Thyroid gland (tissue), 4 donors: ENCODE measurements around the gene TTLL8.

Source experiments
- POLR2A ChIP-seq, 2 donors: fragments of 450-650 bp; IDR thresholded peaks; one replicate each; pipeline ENCODE4 v1.6.1; 2017; ENCODE audit warnings: antibody characterized with exemption in 2 of 2, mild to moderate bottlenecking in 2 of 2, moderate library complexity in 1 of 2
- TF ChIP-seq, protein P1 (sequence below), 6 experiments: fragments of 200-600 bp in 3 of 6; fragments of 450-650 bp in 3 of 6; sonication (generic) in 3 of 6; IDR thresholded peaks; one replicate each; pipeline ENCODE4 v1.5.1; 2016 to 2019; ENCODE audit warnings: antibody characterized with exemption in 6 of 6, mild to moderate bottlenecking in 2 of 6, inconsistent platforms in 1 of 6, moderate library complexity in 1 of 6

DNA sequence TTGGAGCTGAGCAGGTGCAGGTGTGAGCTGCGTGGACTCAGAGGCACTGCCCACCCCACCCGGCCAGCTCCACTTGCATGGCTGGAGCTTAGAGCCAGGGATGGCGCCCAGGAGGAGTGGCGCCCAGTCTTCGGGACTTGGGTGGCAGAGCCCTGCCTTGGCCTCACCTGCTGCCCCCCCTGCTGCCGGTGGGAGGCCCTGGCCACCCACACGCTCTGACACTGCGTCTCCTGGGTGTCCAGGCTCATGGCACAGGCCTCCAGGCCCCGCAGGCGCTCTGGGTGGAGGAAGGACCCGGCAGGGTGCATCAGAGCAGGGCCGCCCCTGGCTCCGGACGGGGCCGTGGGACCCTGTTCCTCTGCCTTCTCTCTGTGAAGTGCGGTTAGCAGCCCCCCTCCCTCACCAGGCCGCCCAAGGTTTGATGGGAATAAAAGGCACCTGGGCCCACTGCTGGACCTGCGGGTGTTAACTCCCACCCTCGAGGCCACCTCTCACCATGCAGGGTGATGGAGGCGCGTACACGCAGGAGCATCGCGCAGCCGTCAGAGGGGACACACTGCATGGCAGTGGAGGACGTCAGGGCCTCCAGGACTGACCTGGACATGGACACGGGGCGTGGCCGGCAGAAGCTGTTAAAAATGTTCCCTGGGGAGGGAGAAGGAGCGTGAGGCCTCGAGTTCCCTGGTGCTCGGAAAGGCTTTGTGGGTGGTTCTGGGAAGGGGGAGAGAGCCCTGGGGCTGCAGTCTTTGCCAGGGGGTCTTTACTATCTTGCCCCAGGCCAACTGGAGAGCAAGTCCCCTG is 57.3 kb downstream of the TTLL8 start:
- TF ChIP-seq, protein P1, sequence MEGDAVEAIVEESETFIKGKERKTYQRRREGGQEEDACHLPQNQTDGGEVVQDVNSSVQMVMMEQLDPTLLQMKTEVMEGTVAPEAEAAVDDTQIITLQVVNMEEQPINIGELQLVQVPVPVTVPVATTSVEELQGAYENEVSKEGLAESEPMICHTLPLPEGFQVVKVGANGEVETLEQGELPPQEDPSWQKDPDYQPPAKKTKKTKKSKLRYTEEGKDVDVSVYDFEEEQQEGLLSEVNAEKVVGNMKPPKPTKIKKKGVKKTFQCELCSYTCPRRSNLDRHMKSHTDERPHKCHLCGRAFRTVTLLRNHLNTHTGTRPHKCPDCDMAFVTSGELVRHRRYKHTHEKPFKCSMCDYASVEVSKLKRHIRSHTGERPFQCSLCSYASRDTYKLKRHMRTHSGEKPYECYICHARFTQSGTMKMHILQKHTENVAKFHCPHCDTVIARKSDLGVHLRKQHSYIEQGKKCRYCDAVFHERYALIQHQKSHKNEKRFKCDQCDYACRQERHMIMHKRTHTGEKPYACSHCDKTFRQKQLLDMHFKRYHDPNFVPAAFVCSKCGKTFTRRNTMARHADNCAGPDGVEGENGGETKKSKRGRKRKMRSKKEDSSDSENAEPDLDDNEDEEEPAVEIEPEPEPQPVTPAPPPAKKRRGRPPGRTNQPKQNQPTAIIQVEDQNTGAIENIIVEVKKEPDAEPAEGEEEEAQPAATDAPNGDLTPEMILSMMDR (IDR thresholded peaks at IDR 0.05): no peak
- TF ChIP-seq POLR2A (IDR thresholded peaks at IDR 0.05): no peak
